Measurements from ENCODE around the gene ACSF3. TPM values are rescaled to one million over a fixed set of nuclear protein-coding genes. Genes with fewer than 3 reads are reported as not detected.
A peak's percentile ranks its signal among the peaks of the same experiment; 100 is the strongest.
"Not testable (repeated sequence)": the region's sequence is repeated elsewhere in the genome, so short reads cannot be mapped to it uniquely, and the experiment has no call there.

Gene ACSF3
- total RNA-seq, 4 donors from 2014 or later, result 26.1 to 55.1 (median 32.5) TPM

DNA sequence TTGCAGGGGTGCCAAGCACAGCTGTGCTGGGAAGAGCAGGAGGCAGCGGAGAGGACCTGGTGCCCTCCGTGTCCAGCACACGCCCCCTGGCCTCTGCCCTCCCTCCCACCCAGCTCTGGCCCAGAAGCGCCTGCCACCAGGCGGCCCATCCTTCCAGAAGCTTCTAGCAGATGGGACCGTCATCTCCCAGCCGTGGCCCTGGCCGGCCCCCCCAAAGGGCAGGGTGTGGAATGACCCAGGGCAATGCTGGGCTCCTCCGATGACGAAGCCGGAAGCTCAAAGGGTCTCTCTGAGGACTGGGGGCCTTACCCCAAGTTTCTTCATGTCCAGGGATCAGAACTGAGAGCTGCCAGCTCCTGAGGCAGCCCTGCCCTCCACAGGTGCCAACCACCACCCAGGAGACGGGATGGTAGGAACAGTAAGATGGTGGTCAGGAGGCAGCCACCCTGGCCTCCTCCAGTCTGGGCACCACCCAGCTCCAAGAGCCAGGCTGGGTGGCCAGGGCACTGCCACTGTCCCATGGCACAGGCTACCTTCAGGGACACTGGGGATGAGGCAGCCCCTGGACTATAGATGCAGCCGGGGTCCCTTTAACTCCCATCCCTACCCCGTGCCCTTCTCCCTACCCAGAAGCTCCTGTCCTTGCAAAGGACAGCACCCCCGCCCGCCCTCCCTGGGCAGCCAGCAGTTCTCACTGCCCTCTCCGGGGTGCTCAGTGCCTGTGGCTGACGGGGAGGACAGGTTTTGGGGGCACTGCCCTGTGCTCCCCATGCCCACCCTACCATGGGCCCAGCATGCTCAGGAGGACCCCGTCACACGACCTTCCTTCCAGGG lies 71.4 kb downstream of the ACSF3 start:
- TF ChIP-seq EP300 (IDR thresholded peaks at IDR 0.05) (no peak), POLR2A (IDR thresholded peaks at IDR 0.05) (no peak), POLR2AphosphoS5 (IDR thresholded peaks at IDR 0.05) (no peak)
- TF ChIP-seq, protein P1, sequence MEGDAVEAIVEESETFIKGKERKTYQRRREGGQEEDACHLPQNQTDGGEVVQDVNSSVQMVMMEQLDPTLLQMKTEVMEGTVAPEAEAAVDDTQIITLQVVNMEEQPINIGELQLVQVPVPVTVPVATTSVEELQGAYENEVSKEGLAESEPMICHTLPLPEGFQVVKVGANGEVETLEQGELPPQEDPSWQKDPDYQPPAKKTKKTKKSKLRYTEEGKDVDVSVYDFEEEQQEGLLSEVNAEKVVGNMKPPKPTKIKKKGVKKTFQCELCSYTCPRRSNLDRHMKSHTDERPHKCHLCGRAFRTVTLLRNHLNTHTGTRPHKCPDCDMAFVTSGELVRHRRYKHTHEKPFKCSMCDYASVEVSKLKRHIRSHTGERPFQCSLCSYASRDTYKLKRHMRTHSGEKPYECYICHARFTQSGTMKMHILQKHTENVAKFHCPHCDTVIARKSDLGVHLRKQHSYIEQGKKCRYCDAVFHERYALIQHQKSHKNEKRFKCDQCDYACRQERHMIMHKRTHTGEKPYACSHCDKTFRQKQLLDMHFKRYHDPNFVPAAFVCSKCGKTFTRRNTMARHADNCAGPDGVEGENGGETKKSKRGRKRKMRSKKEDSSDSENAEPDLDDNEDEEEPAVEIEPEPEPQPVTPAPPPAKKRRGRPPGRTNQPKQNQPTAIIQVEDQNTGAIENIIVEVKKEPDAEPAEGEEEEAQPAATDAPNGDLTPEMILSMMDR (IDR thresholded peaks at IDR 0.05), result no peak
- no peak overlapping the region for H3K4me3 ChIP-seq
- H3K4me1 ChIP-seq, result peaks cover 11% of the 10 kb centered on the region
- H3K36me3 ChIP-seq, result no peaks in the 10 kb centered on the region
- no peaks in the 10 kb centered on the region for H3K9me3 ChIP-seq
- H3K27ac ChIP-seq, result no peak overlapping the region
- H3K27me3 ChIP-seq, result peaks cover 68% of the 10 kb centered on the region
- no peak for DNase-seq (ENCODE audit: low spot score in 2 of 2)
- WGBS, result 80% methylated on average over 11 of the region's 20 CpGs

DNA sequence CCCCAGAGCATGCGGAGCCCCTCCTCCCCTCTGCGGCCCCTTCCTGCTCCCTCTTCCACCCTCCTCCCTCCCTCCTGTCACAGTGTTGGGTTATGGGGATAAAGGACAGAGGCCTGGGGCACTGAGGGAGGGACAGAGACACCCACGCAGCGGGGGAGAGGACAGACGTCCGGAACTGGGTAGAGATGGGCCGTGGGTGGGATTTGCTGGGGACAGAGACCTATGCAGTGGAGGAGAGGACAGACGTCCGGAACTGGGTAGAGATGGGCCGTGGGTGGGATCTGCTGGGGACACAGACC lies 72.0 kb downstream of the ACSF3 start:
- H3K27ac ChIP-seq; H3K36me3 ChIP-seq; DNase-seq (ENCODE audit: low spot score in 2 of 2); H3K4me3 ChIP-seq; H3K9me3 ChIP-seq: not testable (repeated sequence)
- peaks cover 14% of the 10 kb centered on the region for H3K4me1 ChIP-seq
- peaks cover 69% of the 10 kb centered on the region for H3K27me3 ChIP-seq
- 71% methylated on average over 7 of the region's 10 CpGs for WGBS

GRCh38 chr16:89166696-89167424 lies 73.2 kb downstream of the ACSF3 start:
- Histone ChIP-seq H3K4me3 (no peak overlapping the region), H3K4me1 (peaks cover 26% of the 10 kb centered on the region), H3K27ac (no peak overlapping the region), H3K9me3 (no peaks in the 10 kb centered on the region), H3K27me3 (peaks cover 65% of the 10 kb centered on the region), H3K36me3 (no peaks in the 10 kb centered on the region)
- TF ChIP-seq POLR2A (IDR thresholded peaks at IDR 0.05) (no peak), EP300 (IDR thresholded peaks at IDR 0.05) (no peak), POLR2AphosphoS5 (IDR thresholded peaks at IDR 0.05) (no peak)
- TF ChIP-seq, protein P1 (IDR thresholded peaks at IDR 0.05), result no peak
- DNase-seq (ENCODE audit: low spot score in 2 of 2), result no peak
- 74% methylated on average over 8 of the region's 18 CpGs for WGBS

DNA sequence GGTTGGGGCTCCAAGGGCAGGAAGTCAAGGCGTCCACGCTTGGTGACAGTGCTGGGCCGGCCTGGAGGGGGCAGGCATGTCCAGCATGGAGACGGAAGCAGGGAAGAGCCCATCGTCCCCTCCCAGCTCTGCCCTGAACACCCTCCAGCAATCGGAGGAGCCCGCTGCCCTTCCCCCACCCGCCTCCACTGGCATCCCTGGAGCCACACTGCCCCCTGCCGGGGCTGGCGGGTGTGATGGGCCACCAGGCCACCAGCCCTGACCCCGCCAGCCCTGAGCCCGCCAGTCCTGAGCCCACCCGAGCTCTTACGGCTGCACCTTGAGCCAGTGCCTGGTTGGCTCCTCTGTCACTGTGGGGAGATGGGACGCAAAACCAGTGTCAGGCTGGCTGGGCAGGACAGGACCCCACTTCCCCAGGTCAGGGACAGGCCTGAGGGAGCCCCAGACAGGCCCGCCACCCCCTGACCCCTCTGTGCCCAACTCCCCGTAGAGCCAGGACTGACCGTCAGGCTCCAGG lies 73.8 kb downstream of the ACSF3 start:
- peaks cover 62% of the 10 kb centered on the region for H3K27me3 ChIP-seq
- no peaks in the 10 kb centered on the region for H3K9me3 ChIP-seq
- WGBS, result 27% methylated on average over 3 of the region's 18 CpGs

GRCh38 chr16:89168381-89169189 lies 74.9 kb downstream of the ACSF3 start:
- no peak for TF ChIP-seq POLR2AphosphoS5 (IDR thresholded peaks at IDR 0.05)
- no peak for TF ChIP-seq POLR2A (IDR thresholded peaks at IDR 0.05)
- no peak for TF ChIP-seq EP300 (IDR thresholded peaks at IDR 0.05)
- TF ChIP-seq, protein P1 (IDR thresholded peaks at IDR 0.05), result no peak
- H3K27me3 ChIP-seq, result peaks cover 60% of the 10 kb centered on the region

More for the DNA sequence above, 73.8 kb downstream of the ACSF3 start:
- Histone ChIP-seq H3K27ac (no peak overlapping the region), H3K36me3 (no peaks in the 10 kb centered on the region), H3K4me3 (no peak overlapping the region), H3K4me1 (peaks cover 27% of the 10 kb centered on the region)
- no peak for TF ChIP-seq EP300 (IDR thresholded peaks at IDR 0.05)
- TF ChIP-seq, protein P1 (IDR thresholded peaks at IDR 0.05), result peak; percentile 61 to 83
- DNase-seq (ENCODE audit: low spot score in 2 of 2), result no peak

More at GRCh38 chr16:89168381-89169189, 74.9 kb downstream of the ACSF3 start:
- peaks cover 27% of the 10 kb centered on the region for H3K4me1 ChIP-seq
- no peak overlapping the region for H3K27ac ChIP-seq
- no peak overlapping the region for H3K4me3 ChIP-seq
- DNase-seq (ENCODE audit: low spot score in 2 of 2), result no peak
- no peaks in the 10 kb centered on the region for H3K9me3 ChIP-seq
- WGBS, result 44% methylated on average over 8 of the region's 23 CpGs
- no peaks in the 10 kb centered on the region for H3K36me3 ChIP-seq
